ENCODE data around the gene ANP32B.
A peak's percentile ranks its signal among the peaks of the same experiment; 100 is the strongest.

The ANP32B gene

GRCh38 chr9:98031169-98031568 lies 48.0 kb downstream of the ANP32B start:
- no peak overlapping the region for H3K4me3 ChIP-seq (ENCODE audit: low read depth, low read length)
- TF ChIP-seq CTCF (IDR thresholded peaks at IDR 0.05; ENCODE audit: low read depth, low read length, missing control alignments): no peak
- no peak for DNase-seq (ENCODE audit: low read depth)

GRCh38 chr9:98031935-98032334 lies 48.8 kb downstream of the ANP32B start:
- no peak for DNase-seq (ENCODE audit: low read depth)
- TF ChIP-seq CTCF (IDR thresholded peaks at IDR 0.05; ENCODE audit: low read depth, low read length, missing control alignments): no peak

GRCh38 chr9:98034593-98035546 lies 51.7 kb downstream of the ANP32B start:
- H3K4me3 ChIP-seq (ENCODE audit: low read depth, low read length): peak overlapping the region; percentile 31
- DNase-seq (ENCODE audit: low read depth): peak; percentile 88
- TF ChIP-seq CTCF (IDR thresholded peaks at IDR 0.05; ENCODE audit: low read depth, low read length, missing control alignments): peak; percentile 88

More at GRCh38 chr9:98031935-98032334, 48.8 kb downstream of the ANP32B start:
- H3K4me3 ChIP-seq (ENCODE audit: low read depth, low read length): no peak overlapping the region

GRCh38 chr9:98037357-98037756 lies 54.2 kb downstream of the ANP32B start:
- no peak overlapping the region for H3K4me3 ChIP-seq (ENCODE audit: low read depth, low read length)
- no peak for TF ChIP-seq CTCF (IDR thresholded peaks at IDR 0.05; ENCODE audit: low read depth, low read length, missing control alignments)
- no peak for DNase-seq (ENCODE audit: low read depth)

GRCh38 chr9:98038958-98039357 lies 55.8 kb downstream of the ANP32B start:
- no peak overlapping the region for H3K4me3 ChIP-seq (ENCODE audit: low read depth, low read length)
- peak; percentile 37 for TF ChIP-seq CTCF (IDR thresholded peaks at IDR 0.05; ENCODE audit: low read depth, low read length, missing control alignments)
- no peak for DNase-seq (ENCODE audit: low read depth)

- DNase-seq (ENCODE audit: low read depth): no peak
- peak overlapping the region; percentile 15; the same call in 1 of the 2 replicates for H3K4me3 ChIP-seq (ENCODE audit: low read depth, low read length)
- no peak for TF ChIP-seq CTCF (IDR thresholded peaks at IDR 0.05; ENCODE audit: low read depth, low read length, missing control alignments)
Observed at GRCh38 chr9:98039607-98040017, 56.5 kb downstream of the ANP32B start.

Measured in GM12864 (cell line).